Measurements from ENCODE around the gene ZFR2.
A peak's percentile ranks its signal among the peaks of the same experiment; 100 is the strongest.

Gene ZFR2

GRCh38 chr19:3810708-3811355 is 58.0 kb downstream of the ZFR2 start:
- DNase-seq: no peak

DNA sequence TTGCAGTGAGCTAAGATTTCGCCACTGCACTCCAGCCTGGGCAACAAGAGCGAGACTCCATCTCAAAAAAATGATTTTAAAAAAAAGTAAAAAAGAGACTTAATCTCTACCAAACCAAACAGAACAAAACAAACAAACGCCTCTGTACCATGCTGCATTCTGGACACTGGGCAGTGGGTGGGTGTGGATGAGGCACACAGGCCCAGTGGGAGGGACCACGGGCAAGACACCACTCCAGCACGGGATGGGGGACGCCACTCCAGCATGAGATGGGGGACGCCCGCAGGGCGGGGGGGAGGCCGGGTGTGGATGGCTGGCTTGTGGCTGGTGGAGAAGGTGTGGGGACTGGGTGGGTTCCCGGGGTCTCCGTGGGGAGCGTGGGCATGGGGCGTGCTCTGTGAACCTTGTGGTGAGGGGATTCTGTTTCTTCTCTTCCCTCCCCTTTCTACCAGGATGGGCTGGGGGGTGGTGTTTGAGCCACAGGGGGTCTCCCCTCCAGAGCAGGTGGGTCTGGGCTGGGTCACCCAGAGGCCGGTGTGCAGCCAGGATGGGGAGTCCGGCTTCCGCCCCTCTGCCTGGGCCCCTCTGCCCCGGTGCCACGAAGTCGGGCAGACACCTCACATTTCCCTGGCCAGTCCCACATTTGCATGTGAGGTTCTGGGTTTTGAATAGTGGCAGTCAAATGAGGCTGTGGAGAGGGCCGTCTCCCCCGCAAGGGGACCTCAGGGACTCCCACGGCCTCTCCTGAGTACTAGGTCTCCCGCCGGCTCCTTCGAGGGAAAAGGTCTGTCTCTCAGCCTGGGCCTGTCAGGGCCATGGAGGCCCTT is 58.7 kb downstream of the ZFR2 start:
- DNase-seq: no peak

GRCh38 chr19:3808420-3809143 is 60.3 kb downstream of the ZFR2 start:
- DNase-seq: no peak

DNA sequence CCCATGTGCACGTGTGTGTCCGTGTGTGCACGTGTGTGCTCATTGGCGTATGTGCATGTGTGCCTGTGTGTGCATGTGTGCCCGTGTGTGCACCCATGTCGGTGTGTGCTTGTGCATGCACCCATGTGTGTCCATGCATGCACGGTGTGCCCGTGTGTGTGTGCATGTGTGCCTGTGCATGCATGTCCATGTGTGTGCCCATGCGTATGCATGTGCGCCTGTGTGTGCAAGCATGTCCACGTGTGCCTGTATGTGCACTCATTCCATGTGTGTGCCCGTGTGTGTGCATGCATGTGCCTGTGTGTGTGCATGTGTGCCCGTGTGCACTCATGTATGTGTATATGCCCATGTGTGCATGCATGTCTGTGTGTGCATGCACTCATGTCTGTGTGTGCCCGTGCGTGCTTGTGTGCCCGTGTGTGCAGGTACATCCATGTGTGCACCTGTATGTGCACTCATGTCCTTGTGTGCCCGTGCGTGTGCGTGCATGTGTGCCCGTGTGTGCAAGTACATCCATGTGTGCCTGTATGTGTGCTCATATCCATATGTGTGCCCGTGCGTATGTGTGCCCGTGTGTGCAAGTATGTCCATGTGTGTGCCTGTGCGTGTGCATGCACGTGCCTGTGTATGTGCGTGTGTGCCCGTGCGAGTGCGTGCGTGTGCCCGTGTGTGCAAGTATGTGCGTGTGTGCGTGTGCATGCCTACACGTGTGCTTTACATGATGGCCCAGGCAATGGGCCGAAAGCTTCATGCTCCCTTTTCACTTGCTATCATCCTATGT is 61.1 kb downstream of the ZFR2 start:
- DNase-seq: no peak

GRCh38 chr19:3807131-3807480 is 61.7 kb downstream of the ZFR2 start:
- no peak for DNase-seq

- DNase-seq: no peak
Observed at GRCh38 chr19:3805859-3806258, 63.0 kb downstream of the ZFR2 start.

DNA sequence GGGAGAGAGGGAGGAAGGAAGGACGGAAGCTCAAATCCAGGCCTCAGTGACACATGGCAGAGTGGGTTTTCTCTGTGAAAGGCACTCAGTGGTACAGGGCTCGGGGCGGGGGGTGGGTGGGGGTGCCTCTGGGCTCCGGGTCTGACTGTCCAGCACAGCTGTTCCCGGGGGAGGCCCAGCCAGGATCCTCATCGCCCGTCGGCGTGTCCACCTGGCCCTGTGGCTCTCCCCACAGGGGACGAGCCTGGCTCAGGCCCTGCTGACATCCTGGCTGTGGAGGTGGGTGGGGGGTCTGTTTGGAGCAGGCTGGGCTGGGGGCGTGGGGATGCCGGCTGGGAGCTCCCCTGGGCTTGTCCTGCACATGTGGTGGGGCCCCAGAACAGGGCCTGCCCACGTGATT is 64.4 kb downstream of the ZFR2 start:
- no peak for DNase-seq

GRCh38 chr19:3803986-3804385 is 64.9 kb downstream of the ZFR2 start:
- DNase-seq: no peak

DNA sequence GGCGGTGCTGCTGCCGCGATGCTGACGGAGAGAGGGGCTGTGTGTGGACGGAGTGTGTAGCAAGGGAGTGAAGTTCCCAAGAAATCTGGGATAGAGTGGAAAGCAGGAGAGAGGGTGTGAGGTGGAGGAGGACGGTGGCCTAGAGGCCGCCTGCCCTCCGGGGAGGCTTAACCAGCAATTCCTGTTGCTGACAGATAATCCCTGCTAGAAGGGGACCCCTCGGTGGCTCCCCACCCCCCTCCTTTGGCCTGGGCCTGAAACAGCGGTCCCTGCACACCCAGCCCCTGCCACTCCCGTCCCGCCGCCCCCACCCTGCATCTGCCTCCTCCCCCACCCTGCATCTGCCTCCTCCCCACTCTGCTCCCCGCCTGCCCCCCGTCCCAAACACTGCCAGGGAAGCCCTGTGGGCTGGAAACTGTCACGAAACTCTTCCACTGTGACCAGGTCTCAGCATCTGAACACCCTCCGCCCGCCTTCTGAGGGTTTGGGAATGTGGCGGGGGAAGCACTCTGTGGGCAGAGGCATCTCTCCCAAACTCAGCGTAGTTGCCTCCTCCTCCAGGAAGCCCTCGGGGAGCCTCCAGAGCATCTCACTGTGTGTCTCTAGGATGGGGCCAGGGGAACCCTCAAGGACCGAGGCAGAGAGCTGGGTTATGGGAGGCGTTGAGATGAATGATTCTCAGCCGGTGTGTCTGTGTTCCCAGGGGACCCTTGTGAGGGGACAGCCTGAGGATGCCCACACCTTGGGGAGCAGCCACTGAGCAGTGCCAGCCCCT is 65.5 kb downstream of the ZFR2 start:
- no peak for DNase-seq

DNA sequence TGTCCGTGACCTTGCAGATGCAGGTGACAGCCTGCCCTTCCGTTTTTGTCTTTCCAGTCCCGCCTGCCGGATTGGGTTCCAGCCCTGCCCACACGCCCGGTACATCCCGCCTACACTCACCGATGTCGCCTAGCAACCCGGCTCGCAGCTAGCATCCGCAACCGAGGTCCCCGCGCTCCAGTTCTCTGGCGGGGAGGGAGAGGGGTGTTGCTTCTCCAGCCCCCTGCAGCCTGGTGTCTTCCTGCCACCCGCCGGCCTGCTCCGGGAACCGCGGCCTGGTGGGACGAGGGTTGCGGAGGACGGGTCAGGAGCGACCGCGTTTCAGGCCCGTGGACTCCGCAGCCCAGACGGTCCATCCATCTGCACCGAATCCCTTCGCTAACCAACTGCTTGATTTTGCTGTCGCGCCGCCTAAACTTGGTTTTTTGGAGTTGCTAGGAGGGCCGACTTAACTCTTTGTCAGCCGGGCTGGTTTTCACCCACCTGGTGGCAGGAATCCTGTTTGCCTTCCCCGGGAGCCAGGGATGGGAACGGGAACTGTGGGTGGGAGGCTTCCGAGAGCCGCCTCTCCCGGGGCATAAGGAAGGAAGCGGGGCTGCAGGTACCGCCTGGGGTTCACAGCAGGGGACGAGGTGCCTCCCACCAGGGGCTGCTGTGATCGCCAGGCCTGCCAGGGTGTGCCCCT is 67.3 kb downstream of the ZFR2 start:
- peak; percentile 55 for DNase-seq

DNA sequence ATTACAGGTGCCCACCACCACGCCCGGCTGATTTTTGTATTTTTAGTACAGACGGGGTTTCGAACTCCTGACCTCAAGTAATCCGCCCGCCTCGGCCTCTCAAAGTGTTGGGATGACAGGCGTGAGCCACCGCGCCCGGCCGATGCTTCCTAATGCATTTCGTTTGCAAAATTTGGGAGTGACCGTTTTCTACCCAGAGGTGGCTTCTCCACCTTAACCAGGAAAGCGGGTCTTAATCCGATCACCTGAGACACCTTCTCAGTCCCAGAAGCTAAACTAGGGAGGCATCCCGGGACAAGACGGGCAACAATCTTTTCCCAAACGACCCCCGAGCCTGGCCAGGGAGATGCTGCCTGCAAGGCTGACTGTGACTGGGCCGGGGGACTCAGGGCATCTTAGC is 67.8 kb downstream of the ZFR2 start:
- no peak for DNase-seq

DNA sequence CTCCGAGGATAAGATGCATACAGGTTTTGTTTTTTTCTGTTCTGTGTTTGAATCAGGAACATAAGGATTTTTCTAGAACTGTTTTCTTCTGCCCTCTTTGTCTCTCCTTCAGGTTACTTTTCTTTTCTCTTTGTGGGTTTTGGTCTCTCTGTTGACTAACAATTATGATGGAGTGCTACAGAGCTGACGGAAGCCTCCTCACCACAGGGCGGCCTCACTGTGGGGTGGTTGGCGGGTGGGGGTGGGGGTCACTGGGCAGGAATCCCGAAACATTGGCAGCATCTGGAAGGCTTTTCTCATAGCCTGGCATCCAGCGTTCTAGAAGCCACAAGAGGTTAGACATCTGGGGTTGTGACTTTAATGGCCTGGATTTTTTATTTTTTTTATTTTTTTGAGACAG is 70.7 kb downstream of the ZFR2 start:
- no peak for DNase-seq

DNA sequence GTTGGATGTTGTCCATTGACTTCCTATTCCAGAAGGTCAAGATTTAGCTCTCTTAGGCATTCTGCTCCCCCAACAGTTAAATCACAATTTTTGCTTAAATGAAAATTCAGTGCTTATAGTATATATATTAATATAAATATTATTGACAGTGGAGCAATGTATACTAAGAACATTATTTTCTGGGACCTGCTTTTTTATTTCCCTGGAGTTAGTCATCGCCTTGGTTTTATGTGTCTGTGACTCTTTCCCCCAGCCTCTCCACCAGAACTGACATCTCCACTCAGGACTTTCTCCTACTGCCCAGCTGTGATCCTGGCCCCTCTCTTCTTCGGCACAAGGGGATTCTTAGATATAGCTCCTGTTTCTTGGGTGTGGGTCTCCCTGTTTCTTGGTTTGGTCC is 72.5 kb downstream of the ZFR2 start:
- DNase-seq: no peak

DNA sequence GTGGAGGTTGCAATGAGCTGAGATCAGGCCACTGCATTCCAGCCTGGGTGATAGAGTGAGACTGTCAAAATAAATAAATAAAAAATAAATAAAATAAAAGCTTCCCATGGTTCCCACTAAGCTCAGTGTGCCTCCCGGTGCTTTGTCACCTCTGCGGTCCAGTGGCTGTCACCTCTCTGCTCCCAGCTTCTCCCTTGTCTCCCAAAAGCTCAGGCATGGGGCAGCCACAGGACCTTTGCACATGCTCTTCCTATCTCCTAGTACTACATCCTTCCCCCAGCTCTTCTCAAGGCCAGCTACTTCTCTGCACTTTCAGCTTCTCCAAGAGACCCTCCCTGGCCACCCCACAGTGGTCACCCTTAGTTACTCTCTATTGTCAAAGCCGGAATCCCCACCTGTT is 75.0 kb downstream of the ZFR2 start:
- no peak for DNase-seq

DNA sequence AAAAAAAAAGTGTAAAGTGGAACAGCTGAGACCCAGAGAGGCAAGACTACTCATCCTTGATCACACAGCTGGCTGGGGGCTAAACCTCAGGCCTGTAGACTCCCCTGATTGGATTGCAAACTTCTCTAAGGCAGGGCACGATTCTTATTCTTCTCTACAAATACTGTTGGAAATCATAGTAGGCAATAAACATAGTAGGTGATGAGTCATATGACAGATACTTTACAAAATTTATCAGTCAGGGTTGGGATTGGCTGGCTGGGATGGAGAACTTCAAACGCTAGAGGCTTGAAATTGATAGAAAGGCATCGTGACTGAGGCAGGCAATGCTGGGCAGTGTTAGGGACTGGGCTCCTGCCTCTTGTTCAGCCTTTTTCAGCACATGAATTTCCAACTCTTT is 76.7 kb downstream of the ZFR2 start:
- no peak for DNase-seq

GRCh38 chr19:3790941-3791340 is 77.9 kb downstream of the ZFR2 start:
- no peak for DNase-seq

DNA sequence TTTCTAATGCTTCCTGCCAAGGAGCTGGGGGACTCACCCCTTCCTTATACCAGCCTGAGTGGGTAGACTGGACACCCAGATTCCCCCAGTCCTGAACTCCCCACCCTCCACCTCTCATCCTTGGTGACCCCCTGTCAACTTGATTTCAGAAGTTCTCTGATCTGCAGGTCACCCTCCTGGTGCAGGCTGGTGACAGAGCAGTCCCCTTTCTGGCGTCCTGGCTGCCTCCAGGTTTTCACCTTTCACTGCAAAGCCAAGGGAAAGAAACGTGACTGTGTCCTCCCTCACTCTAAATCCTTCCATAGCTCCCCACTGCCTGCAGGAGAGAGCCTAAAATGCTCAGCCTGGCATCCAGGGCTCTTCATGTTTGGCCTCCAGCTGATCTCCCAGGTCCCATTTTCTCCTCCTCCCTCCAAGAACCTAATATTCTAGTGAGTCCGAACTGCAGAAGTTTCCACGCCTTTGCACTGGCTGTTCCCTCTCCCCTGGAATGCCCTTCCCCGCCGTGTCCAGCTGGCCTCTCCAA is 78.6 kb downstream of the ZFR2 start:
- DNase-seq: no peak

- no peak for DNase-seq
Observed at GRCh38 chr19:3788996-3789778, 79.7 kb downstream of the ZFR2 start.

DNA sequence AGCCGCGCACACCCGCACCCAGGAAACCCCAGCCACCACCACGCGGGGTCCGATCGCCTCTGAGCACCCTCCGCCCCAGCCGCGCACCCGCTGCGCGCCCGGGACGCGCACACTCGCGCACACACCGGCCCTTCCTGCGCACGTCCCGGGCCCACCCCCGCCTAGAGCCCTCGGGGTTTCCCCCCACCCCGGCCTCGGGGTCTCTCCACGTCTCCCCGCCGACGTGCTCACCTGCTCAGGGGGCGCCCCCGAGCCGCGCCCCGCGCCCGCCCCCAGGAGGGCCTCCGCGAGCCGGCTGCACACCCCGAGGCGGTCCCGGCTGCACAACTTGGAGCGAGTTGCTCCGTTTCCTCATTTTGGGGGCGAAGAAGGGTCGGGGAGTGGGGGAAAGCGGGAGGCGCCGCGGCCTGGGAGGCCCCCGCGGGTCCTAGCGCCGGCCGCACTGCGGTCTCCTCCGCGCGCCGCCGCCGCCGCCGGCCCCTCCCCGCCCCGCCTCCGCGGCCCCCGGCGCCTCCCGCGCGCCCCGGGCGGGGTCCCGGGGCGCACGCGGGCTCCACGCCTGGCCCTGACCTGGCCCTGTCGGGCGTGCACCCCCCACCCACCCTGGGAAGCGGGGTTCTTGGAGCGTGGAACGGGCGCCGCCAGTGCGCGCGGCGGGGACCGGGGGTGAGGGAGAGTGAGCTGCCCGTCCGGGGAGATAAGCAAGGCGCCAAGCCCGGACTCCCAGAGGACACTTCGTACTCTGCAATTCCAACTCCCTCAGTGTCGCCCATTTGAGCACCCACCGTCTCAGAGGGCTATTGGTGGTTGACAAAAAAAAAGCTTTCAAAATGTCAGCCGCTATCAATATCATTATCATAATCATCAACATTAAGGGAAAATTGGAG is 82.7 kb downstream of the ZFR2 start, which contains the start of gene MATK:
Gene MATK, minus strand, starts transcription at position 444 of the 887 bp plus-strand sequence. CDS start 1,246 bp downstream, outside the sequence.
- peak; percentile 46 for DNase-seq

Measured in activated naive CD4-positive, alpha-beta T cell treated with anti-CD3 and anti-CD28 coated beads, Interleukin-2, amount 50 U/mL, for 16 hours (primary cell).